Activated CD4-positive, alpha-beta T cell treated with anti-CD3 and anti-CD28 coated beads, Interleukin-2, amount 10 ng/mL, durations not matched to agents 7 days and 5 days (primary cell): ENCODE data around the gene VSIR. TPM values are rescaled to one million over a fixed set of nuclear protein-coding genes. Genes with fewer than 3 reads are reported as not detected.

ENCODE experiments used
- microRNA-seq: library from miRNA; unstranded; fragments of <30 nt; microRNA quantifications from one replicate; pipeline ENCODE4 v1.2.0, GENCODE V29; 2021; ENCODE audit warnings: borderline microRNAs expressed, borderline replicate concordance
- total RNA-seq, 2 experiments: library from RNA; stranded (reverse); gene quantifications; one replicate each; pipeline ENCODE4 v1.2.3, GENCODE V29; 2021

Gene VSIR
- total RNA-seq, 2 experiments from 2014 or later: 120 to 148 TPM

Small RNAs within 50 kb of the gene (microRNA-seq; reads per million reads assigned to microRNA genes)
- gene MIR7152: not detected

Other genes with a start within 250 kb of the VSIR start
- gene C10orf105, start 53.7 kb downstream of the VSIR start, total RNA-seq: under 1 TPM; 0.52 to 0.71 TPM
- gene PSAP, start 77.7 kb upstream of the VSIR start, total RNA-seq: 100 to 1,000 TPM; 144 to 153 TPM
- under 1 TPM; 0.02 TPM for gene CHST3, start 190.9 kb upstream of the VSIR start, total RNA-seq